B cell (primary cell): ENCODE measurements around the gene GOSR2. TPM values are rescaled to one million over a fixed set of nuclear protein-coding genes. Genes with fewer than 3 reads are reported as not detected.
A peak's percentile ranks its signal among the peaks of the same experiment; 100 is the strongest.

Experiments
- ATAC-seq: fragments of 200-7000 bp; cut with Tn5 transposase; one replicate; pipeline ENCODE4 v1.10.0; 2021; ENCODE audit warnings: low read depth, mild to moderate bottlenecking, moderate number of reproducible peaks, moderate library complexity
- CTCF ChIA-PET: fragments of 350-600 bp; sonication (Branson Sonifier 250); formaldehyde crosslinking; loops from one replicate; lab custom pipeline; 2021; ENCODE audit warnings: antibody characterized with exemption, inconsistent platforms; lab: Charles Lee
- POLR2A ChIA-PET: fragments of 350-600 bp; sonication (Branson Sonifier 250); formaldehyde crosslinking; loops from one replicate; lab custom pipeline; 2021; ENCODE audit warnings: antibody characterized with exemption; lab: Charles Lee
- DNase-seq: peaks from one replicate; pipeline ENCODE4 v3.0.0; 2013
- H2AFZ ChIP-seq: 2 replicates; pipeline ENCODE4 v1.6.1; 2012; ENCODE audit warnings: mild to moderate bottlenecking, low read depth, low read length; ENCODE audit not compliant: insufficient read depth, poor library complexity, severe bottlenecking
- H3K27ac ChIP-seq, 2 donors: 1 replicate in 1 of 2; 2 replicates in 1 of 2; pipeline ENCODE4 v1.5.1; 2012 to 2013; ENCODE audit warnings: low read length in 2 of 2, mild to moderate bottlenecking in 2 of 2, moderate library complexity in 1 of 2
- H3K27me3 ChIP-seq, 4 experiments: fragments of 200-600 bp in 1 of 4; sonication (generic) in 1 of 4; replicated peaks in 1 of 4; 1 replicate in 2 of 4; 2 replicates in 2 of 4; pipeline versions ENCODE4 v1.6.1 to v1.7.0; 2013 to 2016; ENCODE audit warnings: low read length in 3 of 4, mild to moderate bottlenecking in 2 of 4, mixed read lengths in 1 of 4, moderate library complexity in 1 of 4; ENCODE audit not compliant: insufficient read depth in 4 of 4, control insufficient read depth in 3 of 4; ENCODE audit errors: control extremely low read depth in 1 of 4
- H3K36me3 ChIP-seq, 2 experiments: replicated peaks in 1 of 2; 1 replicate in 1 of 2; 2 replicates in 1 of 2; pipeline versions ENCODE4 v1.6.1 to v1.7.1; 2013; ENCODE audit warnings: low read length in 1 of 2; ENCODE audit not compliant: insufficient read depth in 2 of 2, control insufficient read depth in 1 of 2; ENCODE audit errors: control extremely low read depth in 1 of 2, extremely low read depth in 1 of 2
- H3K4me1 ChIP-seq, 2 donors: fragments of 200-600 bp in 1 of 2; sonication (generic) in 1 of 2; 1 replicate in 1 of 2; 2 replicates in 1 of 2; pipeline versions ENCODE4 v1.5.1 to v1.6.1; 2013 to 2017; ENCODE audit warnings: low read length in 2 of 2; ENCODE audit not compliant: control insufficient read depth in 2 of 2, insufficient read depth in 2 of 2
- H3K4me2 ChIP-seq: replicated peaks from 2 replicates; pipeline ENCODE3; 2012; ENCODE audit warnings: mild to moderate bottlenecking, low read depth, low read length; ENCODE audit not compliant: poor library complexity, severe bottlenecking
- H3K4me3 ChIP-seq, 5 experiments: fragments of 200-600 bp in 1 of 5; sonication (generic) in 1 of 5; 1 replicate in 3 of 5; 2 replicates in 2 of 5; pipeline versions ENCODE4 v1.5.1 to v1.7.0; 2011 to 2016; ENCODE audit warnings: low read length in 4 of 5, mild to moderate bottlenecking in 4 of 5, low read depth in 2 of 5, control low read depth in 1 of 5, moderate library complexity in 1 of 5; ENCODE audit not compliant: insufficient read depth in 1 of 5; ENCODE audit errors: control extremely low read depth in 1 of 5, extremely low read depth in 1 of 5
- H3K79me2 ChIP-seq: fragments of 200-600 bp; sonication (generic); one replicate; pipeline ENCODE4 v1.6.0; 2016; ENCODE audit warnings: low read length; ENCODE audit not compliant: control insufficient read depth, insufficient read depth
- H3K9ac ChIP-seq: fragments of 200-600 bp; sonication (generic); 2 replicates; pipeline ENCODE4 v1.6.1; 2017; ENCODE audit warnings: mild to moderate bottlenecking, low read length, moderate library complexity
- H3K9me3 ChIP-seq, 3 donors: one replicate each; pipeline versions ENCODE4 v1.6.1 to v1.7.1; 2013; ENCODE audit warnings: low read length in 2 of 3; ENCODE audit not compliant: control insufficient read depth in 2 of 3, insufficient read depth in 1 of 3; ENCODE audit errors: control extremely low read depth in 1 of 3
- H4K20me1 ChIP-seq: 2 replicates; pipeline ENCODE4 v1.6.0; 2012; ENCODE audit warnings: mild to moderate bottlenecking, low read length; ENCODE audit not compliant: insufficient read depth, control insufficient read depth, poor library complexity, severe bottlenecking
- H3K27ac Mint-ChIP-seq: one replicate; pipeline ENCODE4 v1.8.0; 2021; ENCODE audit warnings: mixed read lengths
- H3K27me3 Mint-ChIP-seq: one replicate; pipeline ENCODE4 v1.8.0; 2021; ENCODE audit warnings: mixed read lengths
- H3K4me1 Mint-ChIP-seq: one replicate; pipeline ENCODE4 v1.8.0; 2021; ENCODE audit warnings: mixed read lengths
- H3K4me3 Mint-ChIP-seq: one replicate; pipeline ENCODE4 v1.8.0; 2021; ENCODE audit warnings: mixed read lengths
- H3K9me3 Mint-ChIP-seq: one replicate; pipeline ENCODE4 v1.8.0; 2022; ENCODE audit warnings: mixed read lengths; ENCODE audit not compliant: insufficient read depth
- CTCF ChIP-seq: fragments of 200-600 bp; IDR thresholded peaks from one replicate; pipeline ENCODE4 v1.8.0; 2022; ENCODE audit warnings: antibody characterized with exemption, mild to moderate bottlenecking
- EZH2 ChIP-seq: IDR thresholded peaks from 2 replicates; pipeline ENCODE4 v1.6.1; 2012; ENCODE audit warnings: borderline replicate concordance, low read depth, mild to moderate bottlenecking, moderate library complexity, low read length; ENCODE audit not compliant: insufficient read depth, poor library complexity, severe bottlenecking
- WGBS: methylation state at CpG from one replicate; pipeline ENCODE4 v1.1.5; 2013; ENCODE audit warnings: missing lambda C conversion rate; ENCODE audit not compliant: insufficient coverage; 5-methylcytosine and 5-hydroxymethylcytosine counted together
- intact Hi-C: fragments of 100-400 bp; cut with micrococcal nuclease; formaldehyde crosslinking; loops from one replicate; pipeline ENCODE4 v1.10.0; 2022
- polyA plus RNA-seq: library from polyadenylated mRNA; depleted of rRNA; stranded (reverse); fragments of >200 nt; gene quantifications from 2 replicates; pipeline ENCODE4 v1.2.3, GENCODE V29; 2012
- total RNA-seq, 2 donors: library from RNA; stranded (reverse); fragments of 120-200 nt in 1 of 2; gene quantifications; 1 replicate in 1 of 2; 2 replicates in 1 of 2; pipeline versions ENCODE4 v1.2.3 to v1.2.4, GENCODE V29; 2013 to 2022

The GOSR2 gene
- total and polyA plus RNA-seq, 2 donors (not counting 1 experiment from before 2014, with no cell fraction given) = 33.2 to 91.0 TPM

GRCh38 chr17:46989637-46990431, 66.9 kb downstream of the GOSR2 start:
- peaks cover 29% of the 10 kb centered on the region for H3K4me1 Mint-ChIP-seq
- Histone ChIP-seq H3K4me2 (no peak overlapping the region), H3K79me2 (no peaks in the 10 kb centered on the region), H3K4me3 (no peak overlapping the region), H3K36me3 (no peaks in the 10 kb centered on the region), H3K4me1 (peaks cover 22 to 35% of the 10 kb centered on the region in 2 donors), H3K9ac (no peak overlapping the region), H2AFZ (no peak overlapping the region), H4K20me1 (no peaks in the 10 kb centered on the region), H3K9me3 (no peaks in the 10 kb centered on the region), H3K27ac (no peak overlapping the region), H3K27me3 (no peaks in the 10 kb centered on the region)
- H3K27me3 Mint-ChIP-seq = no peaks in the 10 kb centered on the region
- TF ChIP-seq CTCF (no peak), EZH2 (no peak)
- ChIA-PET POLR2A (interaction anchor here (1.2 kb wide), 1 partner anchor 12 kb away, joined by 3 read pairs; no protein-coding TSS in a partner anchor), CTCF (interaction anchor here (0.8 kb wide), 1 partner anchor 14 kb away, joined by 3 read pairs; no protein-coding TSS in a partner anchor)
- H3K27ac Mint-ChIP-seq = peak overlapping the region; percentile 57
- DNase-seq = no peak
- no peaks in the 10 kb centered on the region for H3K9me3 Mint-ChIP-seq
- no peak for ATAC-seq
- intact Hi-C loops = no loop called here
- 50% methylated on average over 5 of the region's 11 CpGs for WGBS
- no peak overlapping the region for H3K4me3 Mint-ChIP-seq

DNA sequence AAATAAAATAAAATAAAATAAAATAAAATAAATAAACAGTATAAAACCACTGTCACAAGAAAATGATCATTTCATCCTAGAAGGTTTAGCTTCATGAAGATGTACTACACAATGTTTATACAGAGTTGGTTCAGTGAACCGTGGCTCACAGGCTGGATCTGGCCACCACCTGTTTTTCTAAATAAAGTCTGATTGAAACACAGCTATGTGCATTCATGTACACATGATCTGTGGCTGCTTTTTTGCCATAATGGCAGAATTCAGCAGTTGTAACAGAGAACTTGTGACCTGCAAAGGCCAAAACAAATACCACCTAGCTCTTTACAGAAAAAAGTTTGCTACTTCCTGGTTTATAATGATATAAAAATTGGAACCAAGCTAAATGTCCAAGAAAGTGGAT, 68.7 kb downstream of the GOSR2 start:
- DNase-seq = peak; percentile 42
- H3K27ac Mint-ChIP-seq = peak overlapping the region; percentile 90
- intact Hi-C loops = no loop called here

More for the DNA sequence above, 68.7 kb downstream of the GOSR2 start:
- peaks cover 22 to 38% of the 10 kb centered on the region in 2 donors for H3K4me1 ChIP-seq
- Mint-ChIP-seq H3K4me1 (peaks cover 30% of the 10 kb centered on the region), H3K4me3 (peak overlapping the region; percentile 32), H3K9me3 (no peaks in the 10 kb centered on the region), H3K27me3 (no peaks in the 10 kb centered on the region)
- H3K79me2 ChIP-seq = no peaks in the 10 kb centered on the region
- POLR2A ChIA-PET = interaction anchor here (0.5 to 1.7 kb wide), 2 partner anchors 9 to 12 kb away, joined by 4 to 5 read pairs; partner anchors contain the start of gene RPRML
- 0% methylated on average over 1 of the region's 1 CpG for WGBS
- H3K4me2 ChIP-seq = peak overlapping the region; percentile 43
- ATAC-seq = peak; percentile 93
- peak overlapping the region in 1 of 5 experiments; percentile 40 for H3K4me3 ChIP-seq
- peak overlapping the region; percentile 26 to 66 for H3K27ac ChIP-seq
- H3K9ac ChIP-seq = no peak overlapping the region
- H3K27me3 ChIP-seq = no peaks in the 10 kb centered on the region
- CTCF ChIA-PET = interaction anchor here (0.9 to 2.1 kb wide), 3 partner anchors 9 to 98 kb away, joined by 4 to 14 read pairs (median 9); no protein-coding TSS in a partner anchor
- TF ChIP-seq CTCF (no peak), EZH2 (no peak)
- peak overlapping the region; percentile 29 for H2AFZ ChIP-seq
- no peaks in the 10 kb centered on the region for H3K36me3 ChIP-seq
- H3K9me3 ChIP-seq = no peaks in the 10 kb centered on the region
- H4K20me1 ChIP-seq = no peaks in the 10 kb centered on the region
